AG10803 (cell line): ENCODE results near the gene LARGE2.

Experiments used
- DNase-seq: peaks from one replicate; pipeline ENCODE4 v3.0.0; 2010; ENCODE audit warnings: low read depth
- H3K4me3 ChIP-seq: 2 replicates; pipeline ENCODE4 v1.5.1; 2011; ENCODE audit warnings: mild to moderate bottlenecking, low read length, control low read depth
- TF ChIP-seq, protein P1 (sequence below): conservative IDR thresholded peaks from 2 replicates; pipeline ENCODE4 v1.5.1; 2011; ENCODE audit warnings: mild to moderate bottlenecking, low read length, control low read depth, inconsistent platforms

The LARGE2 gene

DNA sequence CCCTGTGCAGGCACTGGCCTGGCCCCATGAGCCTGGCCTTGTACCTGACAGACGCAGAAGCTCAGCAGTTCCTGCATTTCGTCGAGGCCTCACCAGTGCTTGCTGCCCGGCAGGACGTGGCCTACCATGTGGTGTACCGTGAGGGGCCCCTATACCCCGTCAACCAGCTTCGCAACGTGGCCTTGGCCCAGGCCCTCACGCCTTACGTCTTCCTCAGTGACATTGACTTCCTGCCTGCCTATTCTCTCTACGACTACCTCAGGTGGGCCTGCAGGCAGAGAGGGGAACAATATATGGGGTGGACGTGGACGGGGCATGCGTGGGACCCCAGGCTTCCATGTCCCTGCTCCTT, 4.9 kb downstream of the LARGE2 start:
- DNase-seq, result no peak
- TF ChIP-seq, protein P1, sequence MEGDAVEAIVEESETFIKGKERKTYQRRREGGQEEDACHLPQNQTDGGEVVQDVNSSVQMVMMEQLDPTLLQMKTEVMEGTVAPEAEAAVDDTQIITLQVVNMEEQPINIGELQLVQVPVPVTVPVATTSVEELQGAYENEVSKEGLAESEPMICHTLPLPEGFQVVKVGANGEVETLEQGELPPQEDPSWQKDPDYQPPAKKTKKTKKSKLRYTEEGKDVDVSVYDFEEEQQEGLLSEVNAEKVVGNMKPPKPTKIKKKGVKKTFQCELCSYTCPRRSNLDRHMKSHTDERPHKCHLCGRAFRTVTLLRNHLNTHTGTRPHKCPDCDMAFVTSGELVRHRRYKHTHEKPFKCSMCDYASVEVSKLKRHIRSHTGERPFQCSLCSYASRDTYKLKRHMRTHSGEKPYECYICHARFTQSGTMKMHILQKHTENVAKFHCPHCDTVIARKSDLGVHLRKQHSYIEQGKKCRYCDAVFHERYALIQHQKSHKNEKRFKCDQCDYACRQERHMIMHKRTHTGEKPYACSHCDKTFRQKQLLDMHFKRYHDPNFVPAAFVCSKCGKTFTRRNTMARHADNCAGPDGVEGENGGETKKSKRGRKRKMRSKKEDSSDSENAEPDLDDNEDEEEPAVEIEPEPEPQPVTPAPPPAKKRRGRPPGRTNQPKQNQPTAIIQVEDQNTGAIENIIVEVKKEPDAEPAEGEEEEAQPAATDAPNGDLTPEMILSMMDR, result no peak
- no peak overlapping the region for H3K4me3 ChIP-seq

DNA sequence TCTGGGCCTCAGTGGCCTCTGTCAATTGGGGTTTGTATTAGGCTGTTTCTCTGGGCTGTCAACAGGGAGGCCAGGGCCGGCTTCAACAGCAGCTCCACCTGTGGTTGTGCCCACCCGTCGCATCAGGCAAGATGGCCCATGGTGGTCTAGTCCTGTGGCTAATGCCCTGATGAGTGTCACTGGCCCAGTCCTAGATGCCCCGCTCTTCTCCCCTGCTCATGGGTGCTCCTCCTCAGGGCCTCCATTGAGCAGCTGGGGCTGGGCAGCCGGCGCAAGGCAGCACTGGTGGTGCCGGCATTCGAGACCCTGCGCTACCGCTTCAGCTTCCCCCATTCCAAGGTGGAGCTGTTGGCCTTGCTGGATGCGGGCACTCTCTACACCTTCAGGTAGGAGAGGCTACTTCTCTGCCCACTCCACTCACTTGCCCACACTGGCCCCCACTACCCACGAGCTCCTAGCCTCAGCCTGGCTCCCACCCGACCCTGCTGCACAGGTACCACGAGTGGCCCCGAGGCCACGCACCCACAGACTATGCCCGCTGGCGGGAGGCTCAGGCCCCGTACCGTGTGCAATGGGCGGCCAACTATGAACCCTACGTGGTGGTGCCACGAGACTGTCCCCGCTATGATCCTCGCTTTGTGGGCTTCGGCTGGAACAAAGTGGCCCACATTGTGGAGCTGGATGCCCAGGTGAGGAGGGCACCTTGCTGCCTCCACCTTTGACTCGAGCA, 5.4 kb downstream of the LARGE2 start:
- TF ChIP-seq, protein P1, result no peak
- no peak overlapping the region for H3K4me3 ChIP-seq
- no peak for DNase-seq

DNA sequence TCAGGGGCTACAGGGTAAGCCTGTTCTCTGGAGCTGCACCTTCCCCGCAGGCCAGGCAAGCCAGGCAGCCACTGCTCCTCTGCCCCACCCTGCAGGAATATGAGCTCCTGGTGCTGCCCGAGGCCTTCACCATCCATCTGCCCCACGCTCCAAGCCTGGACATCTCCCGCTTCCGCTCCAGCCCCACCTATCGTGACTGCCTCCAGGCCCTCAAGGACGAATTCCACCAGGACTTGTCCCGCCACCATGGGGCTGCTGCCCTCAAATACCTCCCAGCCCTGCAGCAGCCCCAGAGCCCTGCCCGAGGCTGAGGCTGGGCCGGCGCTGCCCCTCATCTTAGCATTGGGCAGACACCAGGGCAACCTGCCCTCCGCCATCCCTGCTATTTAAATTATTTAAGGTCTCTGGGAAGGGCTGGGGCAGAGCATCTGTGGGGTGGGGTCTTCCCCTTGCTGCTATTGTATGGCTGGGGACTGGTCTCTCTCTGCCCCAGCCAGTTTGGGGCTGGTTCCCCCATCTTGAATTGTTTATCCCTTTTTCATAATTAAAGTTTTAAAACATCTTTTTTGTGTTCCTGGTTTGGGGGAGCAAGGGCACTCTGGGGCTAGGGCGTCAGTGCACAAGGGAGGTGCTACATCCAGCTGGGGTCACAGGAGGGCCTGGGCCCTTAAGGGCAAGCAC, 6.2 kb downstream of the LARGE2 start:
- DNase-seq, result no peak

DNA sequence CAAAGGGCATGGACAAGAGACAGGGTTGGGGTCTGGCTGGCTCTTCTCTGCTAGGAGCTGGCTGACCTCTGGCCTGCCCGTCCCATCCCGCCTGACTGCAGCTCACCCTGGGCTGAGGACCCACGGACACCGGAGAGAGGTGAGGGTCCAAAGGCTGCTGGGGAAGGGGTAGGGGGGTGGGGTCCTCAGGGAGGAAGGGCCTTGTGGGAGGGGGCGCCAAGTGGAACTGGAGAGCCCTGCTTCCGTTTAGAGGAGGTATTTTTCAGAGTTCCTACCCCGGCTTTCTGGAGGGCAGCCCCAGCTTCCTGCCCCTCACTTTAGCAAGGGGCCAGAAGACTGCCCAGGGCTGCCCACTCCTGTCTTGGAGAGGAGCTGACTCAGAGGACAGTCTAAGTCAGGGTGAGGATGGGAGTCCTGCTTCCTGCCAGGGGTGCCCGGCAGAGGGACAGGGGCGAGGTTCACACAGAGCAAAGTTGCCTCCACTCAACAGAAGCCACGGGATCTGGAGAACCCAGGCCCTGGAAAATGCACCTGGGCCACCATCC, 7.1 kb downstream of the LARGE2 start:
- no peak for DNase-seq
- H3K4me3 ChIP-seq, result no peak overlapping the region
- TF ChIP-seq, protein P1, result no peak

More for the DNA sequence above, 6.2 kb downstream of the LARGE2 start:
- TF ChIP-seq, protein P1, result no peak
- no peak overlapping the region for H3K4me3 ChIP-seq

DNA sequence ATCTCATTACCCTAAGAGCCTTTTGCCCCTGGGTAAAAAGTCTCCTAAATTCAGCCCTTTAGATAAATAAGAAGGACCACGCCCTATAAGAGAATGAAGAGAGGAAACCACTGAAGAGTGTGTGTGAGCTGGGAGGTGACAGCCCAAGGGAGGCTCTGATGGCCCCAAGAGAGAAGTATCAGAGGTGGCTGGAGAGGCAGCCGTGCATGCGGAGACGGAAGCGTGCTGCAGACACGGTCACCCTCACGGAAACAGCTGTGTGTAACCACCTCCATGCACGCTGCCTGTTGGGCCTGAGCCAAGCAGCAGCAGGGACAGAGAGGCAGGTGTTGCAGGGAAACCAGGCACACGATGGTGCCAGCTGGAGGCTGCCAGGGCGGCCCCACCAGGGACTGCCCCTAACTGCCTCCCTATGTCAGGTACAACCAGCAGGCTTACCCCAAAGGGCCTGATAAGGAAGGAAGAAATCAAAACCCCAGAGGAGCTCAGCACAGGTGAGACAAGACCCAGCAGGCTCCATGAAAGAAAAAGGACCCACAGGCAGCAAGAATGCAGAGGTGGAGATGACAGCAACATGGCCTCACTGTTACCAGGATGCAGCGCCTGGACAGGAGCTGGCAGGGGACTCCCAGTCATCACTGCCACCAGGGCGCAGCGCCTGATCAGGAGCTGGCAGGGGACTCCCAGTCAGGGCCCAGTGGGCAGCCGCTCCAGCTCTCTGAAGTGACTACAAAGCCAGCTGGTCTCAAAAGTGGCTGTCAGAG, 7.8 kb downstream of the LARGE2 start:
- TF ChIP-seq, protein P1, result no peak
- DNase-seq, result no peak
- H3K4me3 ChIP-seq, result no peak overlapping the region

DNA sequence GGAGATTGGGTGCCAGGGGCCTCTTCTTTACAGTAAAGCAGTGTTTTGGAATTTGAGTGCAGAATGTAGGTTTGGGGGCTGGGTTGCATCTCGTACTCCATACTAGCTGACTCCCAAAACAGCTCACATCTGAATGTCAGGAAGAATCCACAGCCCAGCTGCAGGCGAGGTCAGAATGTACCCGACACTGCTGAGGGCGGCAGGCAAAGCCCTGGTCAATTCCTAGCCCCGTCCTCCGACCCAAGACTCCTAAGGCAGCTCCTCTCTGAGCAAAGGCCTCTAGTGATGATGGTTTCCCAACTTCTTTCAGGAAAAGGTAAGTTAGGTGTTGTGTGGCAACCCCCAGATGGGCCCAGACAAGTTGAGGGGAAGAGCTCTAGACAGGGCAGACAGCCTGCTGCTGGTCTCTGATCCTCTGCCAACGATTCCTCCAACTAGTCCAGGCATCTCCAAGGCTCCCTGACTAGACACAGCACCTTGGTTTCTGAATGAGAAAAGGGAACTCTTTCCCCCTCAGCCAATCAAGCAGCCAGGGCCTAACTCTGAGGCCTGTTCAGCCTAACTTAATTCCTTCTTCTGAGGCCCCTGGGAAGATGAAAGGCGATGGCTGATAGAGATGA, 8.6 kb downstream of the LARGE2 start:
- no peak overlapping the region for H3K4me3 ChIP-seq
- DNase-seq, result no peak

More for the DNA sequence above, 8.6 kb downstream of the LARGE2 start:
- TF ChIP-seq, protein P1, result no peak
